Esophagus (tissue), 2 donors: Measurements from ENCODE around the gene NDUFA13. TPM values are rescaled to one million over a fixed set of nuclear protein-coding genes. Genes with fewer than 3 reads are reported as not detected.
A peak's percentile ranks its signal among the peaks of the same experiment; 100 is the strongest.

Experiments used
- H3K27ac ChIP-seq, 2 donors: one replicate each; pipeline ENCODE4 v1.5.1; 2013; ENCODE audit warnings: low read depth in 2 of 2, mild to moderate bottlenecking in 2 of 2, inconsistent platforms in 1 of 2, low read length in 1 of 2, moderate library complexity in 1 of 2
- H3K27me3 ChIP-seq, 2 donors: one replicate each; pipeline ENCODE4 v1.6.1; 2013; ENCODE audit warnings: low read length in 2 of 2, control low read depth in 1 of 2, mild to moderate bottlenecking in 1 of 2; ENCODE audit not compliant: insufficient read depth in 2 of 2, control insufficient read depth in 1 of 2
- H3K36me3 ChIP-seq, 2 donors: one replicate each; pipeline ENCODE4 v1.6.1; 2013; ENCODE audit warnings: low read length in 1 of 2; ENCODE audit not compliant: control insufficient read depth in 2 of 2, insufficient read depth in 2 of 2
- H3K4me1 ChIP-seq, 2 donors: one replicate each; pipeline ENCODE4 v1.6.1; 2013; ENCODE audit warnings: low read length in 1 of 2; ENCODE audit not compliant: control insufficient read depth in 2 of 2, insufficient read depth in 2 of 2
- H3K4me3 ChIP-seq, 2 donors: one replicate each; pipeline ENCODE4 v1.5.1; 2013; ENCODE audit warnings: low read length in 2 of 2, mild to moderate bottlenecking in 2 of 2, low read depth in 1 of 2, moderate library complexity in 1 of 2
- H3K9me3 ChIP-seq, 2 donors: one replicate each; pipeline ENCODE4 v1.6.1; 2013; ENCODE audit warnings: mild to moderate bottlenecking in 2 of 2, low read depth in 1 of 2, low read length in 1 of 2, moderate library complexity in 1 of 2; ENCODE audit not compliant: control insufficient read depth in 2 of 2, insufficient read depth in 1 of 2
- WGBS, 2 donors: extraction: QIAGEN DNeasy Blood & Tissue Kit; methylation state at CpG; one replicate each; pipeline ENCODE4 v1.1.7; 2013; 5-methylcytosine and 5-hydroxymethylcytosine counted together
- polyA plus RNA-seq, 2 donors: library from polyadenylated mRNA; stranded (reverse); fragments of 200-250 nt; gene quantifications; one replicate each; pipeline ENCODE4 v1.2.3, GENCODE V29; 2013
- donor health status: healthy with polysubstance abuse.
- donor health status: Bipolar disorder and iron deficiency.

The NDUFA13 gene
- polyA plus RNA-seq, 2 donors, result 273 to 353 TPM

GRCh38 chr19:19488875-19489690 lies 26.9 kb upstream of the NDUFA13 start:
- Histone ChIP-seq H3K27ac (peak overlapping the region; percentile 61 to 87), H3K4me3 (no peak overlapping the region), H3K9me3 (no peaks in the 10 kb centered on the region), H3K27me3 (no peaks in the 10 kb centered on the region), H3K36me3 (peaks cover 0 to 18% of the 10 kb centered on the region in 2 donors), H3K4me1 (peaks cover 0 to 16% of the 10 kb centered on the region in 2 donors)
- WGBS, 2 donors, result 28 to 32% methylated on average over 14 of the region's 14 CpGs

- peak overlapping the region; percentile 61 to 87 for H3K27ac ChIP-seq
- H3K9me3 ChIP-seq, result no peaks in the 10 kb centered on the region
- H3K27me3 ChIP-seq, result no peaks in the 10 kb centered on the region
- 49 to 50% methylated on average over 9 of the region's 9 CpGs for WGBS, 2 donors
- peaks cover 0 to 16% of the 10 kb centered on the region in 2 donors for H3K4me1 ChIP-seq
- H3K36me3 ChIP-seq, result peaks cover 0 to 24% of the 10 kb centered on the region in 2 donors
- no peak overlapping the region for H3K4me3 ChIP-seq
Observed at GRCh38 chr19:19489804-19490204, 26.2 kb upstream of the NDUFA13 start.

- Histone ChIP-seq H3K9me3 (no peaks in the 10 kb centered on the region), H3K27me3 (no peaks in the 10 kb centered on the region), H3K4me3 (no peak overlapping the region), H3K27ac (peak overlapping the region; percentile 61 to 87), H3K4me1 (peaks cover 0 to 16% of the 10 kb centered on the region in 2 donors), H3K36me3 (peaks cover 0 to 24% of the 10 kb centered on the region in 2 donors)
- 28 to 31% methylated on average over 20 of the region's 20 CpGs for WGBS, 2 donors
Observed at GRCh38 chr19:19490214-19490968, 25.6 kb upstream of the NDUFA13 start.

GRCh38 chr19:19491321-19492025 lies 24.6 kb upstream of the NDUFA13 start:
- peaks cover 7 to 33% of the 10 kb centered on the region in 2 donors for H3K36me3 ChIP-seq
- no peaks in the 10 kb centered on the region for H3K9me3 ChIP-seq
- H3K4me3 ChIP-seq, result no peak overlapping the region
- H3K4me1 ChIP-seq, result peaks cover 0 to 14% of the 10 kb centered on the region in 2 donors
- no peak overlapping the region for H3K27ac ChIP-seq
- 81 to 85% methylated on average over 15 of the region's 15 CpGs for WGBS, 2 donors
- H3K27me3 ChIP-seq, result no peaks in the 10 kb centered on the region

- Histone ChIP-seq H3K27me3 (no peaks in the 10 kb centered on the region), H3K27ac (no peak overlapping the region), H3K4me3 (no peak overlapping the region), H3K9me3 (no peaks in the 10 kb centered on the region), H3K4me1 (peaks cover 0 to 14% of the 10 kb centered on the region in 2 donors), H3K36me3 (peaks cover 7 to 34% of the 10 kb centered on the region in 2 donors)
- WGBS, 2 donors, result 89 to 90% methylated on average over 21 of the region's 21 CpGs
Observed at GRCh38 chr19:19492026-19492610, 23.9 kb upstream of the NDUFA13 start.

GRCh38 chr19:19493841-19494546 lies 22.0 kb upstream of the NDUFA13 start:
- no peaks in the 10 kb centered on the region for H3K9me3 ChIP-seq
- no peak overlapping the region for H3K27ac ChIP-seq
- H3K4me1 ChIP-seq, result peaks cover 0 to 7% of the 10 kb centered on the region in 2 donors
- 86 to 90% methylated on average over 15 of the region's 15 CpGs for WGBS, 2 donors
- H3K4me3 ChIP-seq, result no peak overlapping the region
- H3K27me3 ChIP-seq, result no peaks in the 10 kb centered on the region
- peaks cover 10 to 44% of the 10 kb centered on the region in 2 donors for H3K36me3 ChIP-seq

GRCh38 chr19:19495614-19496603 lies 20.1 kb upstream of the NDUFA13 start:
- no peaks in the 10 kb centered on the region for H3K27me3 ChIP-seq
- H3K4me3 ChIP-seq, result no peak overlapping the region
- WGBS, 2 donors, result 91 to 94% methylated on average over 30 of the region's 30 CpGs
- no peaks in the 10 kb centered on the region for H3K9me3 ChIP-seq
- no peaks in the 10 kb centered on the region for H3K4me1 ChIP-seq
- H3K27ac ChIP-seq, result no peak overlapping the region
- H3K36me3 ChIP-seq, result peaks cover 14 to 63% of the 10 kb centered on the region in 2 donors

- Histone ChIP-seq H3K27ac (no peak overlapping the region), H3K4me3 (no peak overlapping the region), H3K9me3 (no peaks in the 10 kb centered on the region), H3K4me1 (no peaks in the 10 kb centered on the region), H3K36me3 (peaks cover 29 to 72% of the 10 kb centered on the region in 2 donors), H3K27me3 (no peaks in the 10 kb centered on the region)
- 94 to 95% methylated on average over 33 of the region's 33 CpGs for WGBS, 2 donors
Observed at GRCh38 chr19:19498255-19498991, 17.6 kb upstream of the NDUFA13 start.
